ENCODE results near the gene PSMG1.
"Not testable (repeated sequence)": the region's sequence is repeated elsewhere in the genome, so short reads cannot be mapped to it uniquely, and the experiment has no call there.

Gene PSMG1

GRCh38 chr21:39187141-39187540 lies 3.9 kb upstream of the PSMG1 start:
- no peak for DNase-seq

DNA sequence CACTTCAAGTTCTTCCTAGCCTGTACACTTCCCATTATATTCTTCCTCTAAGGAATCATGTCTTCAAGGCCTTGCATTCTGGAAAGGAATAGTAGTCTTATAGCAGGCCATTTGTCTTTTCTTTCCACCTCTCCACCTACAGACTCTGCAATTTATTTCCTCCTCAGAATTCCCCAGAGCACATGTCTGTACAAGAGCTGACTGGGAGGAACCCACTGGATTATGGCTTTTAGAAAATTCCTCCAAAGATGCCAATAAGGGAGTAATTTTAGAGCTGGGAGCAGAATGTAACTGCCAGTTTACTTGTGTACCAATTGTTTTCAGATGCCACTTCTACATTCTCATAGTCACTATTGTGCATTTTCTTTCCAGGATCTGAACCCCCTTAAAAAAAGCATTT lies 3.4 kb upstream of the PSMG1 start:
- no peak for DNase-seq

GRCh38 chr21:39185157-39185556 lies 1.9 kb upstream of the PSMG1 start:
- DNase-seq, result no peak

GRCh38 chr21:39184050-39184980 lies 1.1 kb upstream of the PSMG1 start:
- no peak for DNase-seq

- DNase-seq, result no peak
Observed at GRCh38 chr21:39182484-39183271, 573 bp downstream of the PSMG1 start.

GRCh38 chr21:39182016-39182415 lies 1.2 kb downstream of the PSMG1 start:
- DNase-seq, result no peak

DNA sequence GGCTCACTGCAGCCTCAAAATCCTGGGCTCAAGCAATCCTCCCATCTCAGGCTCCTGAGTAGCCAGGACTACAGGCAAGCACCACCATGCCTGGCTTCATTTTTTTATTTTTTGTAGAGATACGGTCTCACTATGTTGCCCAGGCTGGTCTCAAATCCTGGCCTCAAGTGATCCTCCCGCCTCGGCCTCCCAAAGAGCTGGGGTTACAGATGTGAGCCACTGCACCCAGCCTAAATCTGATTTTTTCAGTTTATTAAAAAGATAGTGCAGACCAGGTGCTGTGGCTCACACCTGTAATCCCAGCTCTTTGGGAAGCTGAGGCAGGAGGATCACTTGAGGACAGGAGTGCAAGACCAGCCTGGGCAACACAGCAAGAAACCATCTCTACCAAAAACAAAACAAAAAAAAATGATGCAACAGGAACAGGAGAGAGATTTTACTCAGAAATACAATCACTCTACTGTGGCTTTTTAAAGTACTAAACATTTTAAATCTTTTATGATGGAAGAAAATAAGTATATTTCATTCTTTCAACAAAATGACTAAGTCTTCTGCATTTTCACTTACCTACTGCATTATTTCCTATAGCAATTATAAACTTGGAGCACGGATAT lies 1.9 kb downstream of the PSMG1 start:
- no peak for DNase-seq

DNA sequence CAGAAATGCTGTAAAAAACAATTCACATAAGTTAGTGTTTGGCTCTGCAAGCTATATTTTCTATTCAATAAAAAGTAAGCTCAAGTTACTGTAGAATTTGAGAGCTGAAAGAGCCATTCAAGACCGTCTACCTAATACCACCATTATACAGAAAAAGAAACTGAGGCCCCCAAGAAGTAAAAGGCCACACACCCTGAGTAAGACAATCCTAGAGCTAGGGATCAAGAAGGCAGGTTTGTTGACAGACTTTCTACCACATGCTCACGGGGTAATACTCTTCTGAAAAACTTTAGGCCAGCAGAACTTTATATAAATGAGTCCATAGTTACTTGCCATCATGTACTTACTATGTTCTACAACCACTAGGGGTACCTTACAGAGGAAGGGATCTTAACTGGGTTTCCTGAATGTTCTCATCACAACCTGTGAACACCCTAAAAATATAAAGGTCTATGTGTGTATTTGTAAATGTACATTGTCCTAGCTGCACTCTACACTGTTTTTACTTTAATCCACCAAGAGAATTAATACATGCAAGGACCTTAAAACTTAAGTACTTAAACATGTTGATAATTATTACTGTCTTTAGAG lies 2.7 kb downstream of the PSMG1 start:
- peak; percentile 28 for DNase-seq

GRCh38 chr21:39178421-39178820 lies 4.8 kb downstream of the PSMG1 start:
- no peak for DNase-seq

DNA sequence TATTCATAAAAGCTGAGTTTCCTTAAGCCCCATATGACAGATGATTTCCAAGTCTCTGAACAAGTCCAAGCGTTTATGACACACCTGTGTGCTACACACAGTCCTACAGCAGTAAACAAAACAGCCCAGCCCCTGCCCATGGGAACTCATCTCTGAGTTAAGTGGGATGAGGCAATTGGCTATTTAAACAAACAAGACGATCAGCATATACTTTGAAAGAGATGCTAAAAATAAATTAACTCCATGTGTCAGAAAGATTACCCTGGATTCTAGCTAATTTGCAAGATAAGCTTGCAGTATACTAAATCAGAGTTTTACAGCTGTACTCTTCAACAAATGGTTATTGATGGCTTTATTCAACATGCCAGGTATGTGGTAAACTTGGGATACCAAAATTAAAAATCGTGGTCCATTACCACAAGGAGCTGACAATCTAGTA lies 7.0 kb downstream of the PSMG1 start:
- no peak for DNase-seq

- no peak for DNase-seq
Observed at GRCh38 chr21:39175665-39176064, 7.6 kb downstream of the PSMG1 start.

GRCh38 chr21:39175154-39175553 lies 8.1 kb downstream of the PSMG1 start:
- no peak for DNase-seq

- DNase-seq, result no peak
Observed at GRCh38 chr21:39173716-39174680, 9.3 kb downstream of the PSMG1 start.

- no peak for DNase-seq
Observed at GRCh38 chr21:39169906-39170305, 13.3 kb downstream of the PSMG1 start.

DNA sequence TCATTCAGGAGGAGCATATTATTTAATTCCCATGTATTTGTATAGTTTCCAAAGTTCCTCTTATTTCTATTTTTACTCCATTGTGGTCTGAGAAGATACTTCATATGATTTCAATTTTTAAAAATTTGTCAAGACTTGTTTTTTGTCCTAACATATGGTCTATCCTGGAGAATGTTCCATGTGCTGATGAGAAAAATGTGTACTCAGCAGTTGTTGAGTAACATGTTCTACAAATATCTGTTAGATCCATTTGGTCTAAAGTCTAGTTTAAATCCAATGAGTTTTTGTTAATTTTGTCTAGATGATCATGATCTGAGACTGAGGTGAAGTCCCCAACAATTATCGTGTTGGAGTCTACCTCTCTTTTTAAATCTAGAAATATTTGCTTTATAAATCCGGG lies 14.5 kb downstream of the PSMG1 start:
- no peak for DNase-seq

- DNase-seq, result no peak
Observed at GRCh38 chr21:39164523-39164922, 18.7 kb downstream of the PSMG1 start.

- no peak for DNase-seq
Observed at GRCh38 chr21:39161064-39161463, 22.2 kb downstream of the PSMG1 start.

DNA sequence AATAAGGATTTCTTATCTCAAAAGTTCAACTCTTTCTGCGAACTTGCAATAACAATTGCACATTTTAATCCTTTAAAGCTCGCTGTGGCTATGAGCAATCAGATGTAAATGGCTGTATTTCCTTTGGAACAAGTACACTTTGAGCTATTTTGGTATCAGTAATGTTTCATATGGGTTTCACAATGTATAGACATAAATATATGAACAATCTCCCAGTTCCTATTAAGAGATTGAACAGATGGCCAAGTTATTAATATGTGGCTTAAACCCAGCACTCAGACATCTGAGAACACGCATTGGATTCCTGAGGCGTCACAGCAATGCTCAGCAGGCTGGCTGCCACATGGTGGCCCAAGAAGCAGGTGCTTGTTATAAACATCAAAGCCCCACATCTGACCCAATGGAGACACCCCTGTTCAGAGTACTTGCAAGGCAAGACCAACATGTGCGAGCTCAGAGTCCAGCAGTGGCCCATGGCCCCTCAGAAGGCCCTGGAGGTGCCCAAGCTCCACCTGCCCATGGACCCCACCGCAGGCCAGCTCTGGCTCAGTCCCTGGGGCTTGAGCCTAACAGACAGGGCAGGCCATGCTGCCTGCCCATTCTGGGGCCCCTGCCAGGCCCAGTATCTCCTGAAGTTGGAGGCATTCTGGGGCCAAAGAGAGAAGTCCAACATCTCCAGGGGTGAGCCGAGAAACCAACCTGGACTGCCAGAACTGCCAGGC lies 23.7 kb downstream of the PSMG1 start:
- DNase-seq, result no peak

- not testable (repeated sequence) for DNase-seq
Observed at GRCh38 chr21:39157241-39157640, 26.0 kb downstream of the PSMG1 start.

DNA sequence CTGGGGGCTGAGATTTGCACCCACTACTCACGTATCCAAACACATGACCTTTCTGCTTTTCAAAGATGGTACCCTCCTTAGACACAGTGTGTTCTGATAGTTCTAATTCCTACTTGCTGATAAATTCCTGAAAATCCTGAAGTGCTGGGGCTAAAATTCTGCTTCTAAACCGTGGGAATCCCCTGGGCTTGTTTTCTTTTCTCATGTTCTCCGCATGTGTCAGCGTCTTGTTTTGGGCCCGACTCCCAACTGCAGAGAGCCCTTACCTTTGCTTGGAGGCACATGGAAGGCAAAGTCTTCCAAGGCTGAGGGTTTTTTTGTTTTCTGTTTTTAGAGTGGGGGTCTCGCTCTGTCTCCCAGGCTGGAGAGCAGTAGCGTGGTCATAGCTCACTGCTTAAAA lies 27.2 kb downstream of the PSMG1 start:
- no peak for DNase-seq

DNA sequence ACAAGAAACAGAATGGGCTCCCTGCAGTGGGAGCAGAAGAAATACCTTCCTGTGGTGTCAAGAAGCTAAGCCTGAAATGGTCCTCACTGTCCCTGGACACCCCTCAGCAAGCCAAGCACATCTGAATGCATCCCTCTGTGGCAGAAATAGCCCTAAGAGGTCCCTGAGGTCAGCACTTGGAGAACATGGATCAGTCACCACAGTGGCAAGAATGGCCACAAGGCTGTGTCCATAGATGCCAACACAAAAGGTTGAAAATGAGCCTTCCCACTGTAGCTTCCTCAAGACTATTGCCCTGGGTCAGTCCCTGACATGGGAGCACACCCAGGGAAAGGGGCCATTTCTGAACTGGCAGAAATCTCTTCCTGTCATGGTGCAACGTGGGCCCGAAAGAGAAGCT lies 27.7 kb downstream of the PSMG1 start:
- DNase-seq, result no peak

Measured in activated CD4-positive, alpha-beta T cell treated with anti-CD3 and anti-CD28 coated beads, Interleukin-2, amount 50 U/mL, for 16 hours (primary cell).